Stimulated activated CD4-positive, alpha-beta T cell treated with anti-CD3 and anti-CD28 coated beads, Interleukin-15, amount 100 ng/mL, for 48 hours (primary cell): ENCODE data around the gene MOB2.
A peak's percentile ranks its signal among the peaks of the same experiment; 100 is the strongest.
"Not testable (repeated sequence)": the region's sequence is repeated elsewhere in the genome, so short reads cannot be mapped to it uniquely, and the experiment has no call there.

Experiments used
- DNase-seq, 2 donors: peaks; one replicate each; pipeline ENCODE4 v3.0.0-alpha.2; 2020; ENCODE audit warnings: low read depth in 2 of 2

Gene MOB2

DNA sequence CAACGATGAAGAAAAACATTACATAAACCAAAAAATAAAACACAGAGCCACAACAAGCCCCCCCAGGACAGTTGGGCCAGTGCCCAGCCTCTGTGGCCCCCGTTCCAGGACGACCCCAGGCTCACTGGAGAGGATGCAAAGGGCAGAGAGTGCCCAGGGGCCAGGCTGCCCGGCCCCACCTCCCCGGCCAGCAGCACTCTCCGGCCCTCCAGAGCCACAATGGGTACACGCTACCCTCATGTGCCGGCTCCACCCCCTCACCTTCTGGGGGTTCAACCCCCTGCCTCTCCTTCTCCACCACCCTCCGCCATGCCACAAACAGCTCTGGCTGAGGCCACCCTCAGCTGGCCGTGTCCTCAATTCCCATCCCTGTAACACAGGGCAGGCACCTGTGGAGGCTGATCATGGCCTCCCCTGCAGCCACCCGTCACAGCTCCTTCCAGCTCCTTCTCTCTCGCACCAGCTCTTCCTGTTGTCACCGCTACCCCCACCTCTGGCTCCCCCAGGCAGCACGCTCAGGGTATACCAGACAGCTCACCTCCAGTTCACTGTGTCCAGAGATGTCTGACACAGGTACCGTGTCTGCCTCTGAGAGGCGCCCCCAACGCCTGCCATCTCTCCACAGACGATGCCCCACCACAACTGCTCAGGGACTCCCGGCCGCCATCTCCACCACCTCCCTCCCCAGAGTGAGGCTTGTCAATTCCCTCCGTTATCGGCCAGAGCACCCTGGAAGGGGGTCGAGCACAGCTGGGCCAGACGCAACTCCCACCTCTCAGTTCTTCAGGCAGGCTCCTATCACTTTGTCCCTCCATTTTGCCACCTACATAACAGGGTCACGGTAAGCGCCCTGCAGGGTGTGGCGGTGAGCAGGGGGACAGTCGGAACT, 30.8 kb upstream of the MOB2 start:
- DNase-seq: no peak

DNA sequence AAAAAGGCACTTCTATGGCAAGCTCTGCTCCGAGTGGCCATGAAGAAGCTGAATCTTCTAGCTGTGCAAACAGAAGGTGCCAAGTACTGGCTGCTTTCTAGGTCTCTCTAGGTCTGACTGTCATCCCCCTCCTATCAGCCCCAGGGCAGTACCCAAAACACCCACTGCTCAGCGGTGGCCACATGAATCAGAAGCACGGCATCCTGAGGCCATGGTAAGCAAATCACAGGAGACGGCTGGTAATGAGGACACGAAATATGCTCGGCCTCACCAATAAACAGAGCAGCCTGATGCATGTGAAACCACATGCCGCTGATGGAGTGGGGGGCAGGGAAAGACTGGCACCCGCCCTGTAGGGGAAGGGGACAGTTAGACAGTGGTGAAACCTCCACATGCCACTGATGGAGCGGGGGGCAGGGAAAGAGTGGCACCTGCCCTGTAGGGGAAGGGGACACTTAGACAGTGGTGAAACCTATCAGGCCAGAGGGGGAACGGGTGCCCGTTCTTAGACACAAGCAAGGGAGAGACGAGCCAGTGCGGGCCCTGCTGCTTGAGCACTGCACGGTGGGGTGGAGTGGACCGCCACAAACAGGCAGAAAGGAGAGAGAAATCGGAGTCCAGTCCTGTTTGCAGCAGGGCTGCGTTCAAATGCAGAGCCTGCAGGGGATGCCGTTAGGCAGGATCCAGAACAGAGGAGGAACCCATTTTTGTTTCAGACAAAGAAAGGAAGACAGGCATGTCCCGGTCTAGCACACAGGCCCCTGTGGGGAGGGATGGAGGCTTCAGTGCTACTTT, 29.9 kb upstream of the MOB2 start:
- no peak for DNase-seq

DNA sequence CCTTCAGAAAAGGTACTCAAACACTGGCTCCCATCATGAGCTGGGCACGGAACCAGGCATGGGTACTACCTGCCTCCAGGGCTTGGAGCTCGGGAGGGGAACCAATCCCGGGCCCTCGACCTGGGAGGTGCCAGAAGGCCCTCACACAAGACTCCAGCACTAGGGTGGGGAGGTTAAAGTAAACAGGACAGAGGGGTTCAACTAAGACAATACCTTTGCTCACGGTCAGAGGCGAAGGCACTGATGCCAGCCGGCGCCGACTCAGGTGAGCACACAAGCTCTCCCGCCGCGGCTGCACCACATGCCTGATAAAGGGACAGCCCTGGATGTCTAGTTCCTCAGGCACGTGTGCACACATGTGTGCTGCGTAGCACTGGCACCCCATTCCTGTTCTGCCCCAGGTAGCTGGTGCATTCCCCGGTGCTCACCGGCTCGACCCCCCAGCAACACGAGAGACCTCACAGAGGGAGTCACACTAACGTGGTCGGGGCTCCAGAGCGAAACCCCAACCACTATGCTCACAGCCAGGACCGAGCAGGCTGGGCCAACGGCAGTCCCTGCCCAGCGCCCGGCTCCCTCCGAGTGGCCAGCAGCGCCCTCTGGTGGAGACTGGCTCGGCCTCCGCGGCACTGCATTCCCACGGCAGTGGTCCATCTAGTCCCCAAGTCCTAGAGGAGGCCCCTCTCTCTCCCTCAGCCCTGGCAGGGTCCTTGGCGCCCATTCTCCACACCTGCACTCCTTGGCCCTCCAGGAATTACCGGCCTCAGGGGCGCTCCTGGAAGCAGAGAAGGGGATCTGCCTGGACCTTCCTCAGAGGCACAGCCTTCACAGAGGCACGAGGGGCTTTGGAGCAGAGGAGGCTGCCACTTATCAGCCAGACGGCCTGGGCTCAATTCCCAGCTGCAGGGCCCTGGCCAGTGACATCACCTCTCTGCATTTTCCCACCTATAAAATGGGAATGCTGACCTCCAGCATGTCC, 28.8 kb upstream of the MOB2 start:
- peak; percentile 47 to 70 for DNase-seq

DNA sequence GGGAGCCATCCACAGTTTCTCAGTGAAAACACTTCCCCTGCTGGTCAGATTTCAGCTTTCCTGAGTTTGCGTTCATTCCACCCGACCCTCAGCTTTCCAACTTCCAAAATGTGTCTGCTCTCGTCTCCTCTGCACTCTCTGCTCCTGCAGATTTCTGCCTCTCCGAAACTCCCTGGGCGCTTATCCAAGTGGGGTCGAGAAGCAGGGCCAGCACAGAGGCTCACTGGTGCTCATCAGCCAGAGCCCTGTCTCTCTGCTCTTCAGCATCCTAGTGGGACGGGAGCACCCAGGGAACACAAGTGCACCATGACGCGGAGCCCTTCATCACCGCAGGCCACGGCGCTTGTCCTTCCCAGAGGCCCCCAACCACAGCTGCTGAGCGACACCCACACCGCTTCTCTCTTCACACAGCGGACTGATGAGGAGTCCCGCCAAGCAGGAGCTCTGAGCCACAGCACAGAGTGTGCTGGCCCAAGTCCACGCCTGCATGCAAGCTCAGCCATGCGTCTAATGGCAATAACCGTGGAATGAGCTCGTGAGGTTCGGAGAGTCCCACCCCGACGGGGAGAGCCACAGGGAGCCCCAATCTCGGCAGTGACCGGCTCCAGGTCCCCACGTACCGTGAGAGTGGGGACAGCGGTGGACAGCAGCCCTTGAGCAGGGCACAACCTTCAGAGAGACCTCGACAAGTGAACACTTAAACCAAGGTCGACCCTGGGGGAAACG, 27.9 kb upstream of the MOB2 start:
- no peak for DNase-seq

DNA sequence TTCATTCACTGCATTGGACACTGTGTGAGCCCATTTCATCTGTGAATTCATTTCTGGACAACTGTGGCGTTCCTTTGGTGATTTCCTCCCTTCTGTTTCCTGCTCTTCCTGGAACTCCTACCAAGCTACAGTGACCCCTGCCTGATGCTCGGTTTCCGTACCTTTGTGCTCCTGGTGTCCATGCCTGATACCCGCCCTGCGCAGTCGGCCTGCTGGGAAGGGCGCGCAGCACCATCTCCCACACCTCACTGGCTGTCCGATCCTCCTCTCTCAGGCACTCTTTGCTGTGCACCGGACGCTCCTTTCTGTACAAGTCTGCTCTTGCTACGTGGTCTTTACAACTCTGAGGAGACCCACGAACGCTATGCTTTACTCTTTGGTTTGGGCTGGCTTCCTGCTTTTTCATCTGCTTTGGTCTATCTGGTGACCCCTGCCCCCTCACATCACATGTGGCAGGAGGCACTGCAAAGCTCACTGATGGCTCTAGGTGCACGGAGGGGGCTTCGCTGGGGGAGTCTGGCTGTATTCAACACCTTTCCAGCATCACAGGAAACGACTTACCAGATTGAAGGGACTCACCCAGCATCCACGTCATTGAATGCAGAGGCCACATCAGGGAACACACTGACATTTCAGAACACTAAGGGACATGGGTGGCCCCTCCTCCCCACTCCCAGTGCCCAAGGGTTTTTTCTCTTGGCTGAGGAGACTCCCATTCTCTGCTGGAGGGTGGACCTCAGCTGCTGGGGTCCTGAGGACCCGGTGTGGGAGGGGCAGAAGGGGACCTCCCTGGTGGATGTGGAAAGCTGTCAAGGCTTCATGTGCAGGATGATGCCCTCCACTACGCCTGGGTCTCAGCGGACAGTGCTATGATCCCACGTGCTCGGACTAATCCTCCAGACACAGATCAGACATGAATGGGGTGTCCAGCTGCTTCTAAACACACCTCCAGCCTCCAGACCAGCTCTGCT, 27.0 kb upstream of the MOB2 start:
- DNase-seq: no peak

DNA sequence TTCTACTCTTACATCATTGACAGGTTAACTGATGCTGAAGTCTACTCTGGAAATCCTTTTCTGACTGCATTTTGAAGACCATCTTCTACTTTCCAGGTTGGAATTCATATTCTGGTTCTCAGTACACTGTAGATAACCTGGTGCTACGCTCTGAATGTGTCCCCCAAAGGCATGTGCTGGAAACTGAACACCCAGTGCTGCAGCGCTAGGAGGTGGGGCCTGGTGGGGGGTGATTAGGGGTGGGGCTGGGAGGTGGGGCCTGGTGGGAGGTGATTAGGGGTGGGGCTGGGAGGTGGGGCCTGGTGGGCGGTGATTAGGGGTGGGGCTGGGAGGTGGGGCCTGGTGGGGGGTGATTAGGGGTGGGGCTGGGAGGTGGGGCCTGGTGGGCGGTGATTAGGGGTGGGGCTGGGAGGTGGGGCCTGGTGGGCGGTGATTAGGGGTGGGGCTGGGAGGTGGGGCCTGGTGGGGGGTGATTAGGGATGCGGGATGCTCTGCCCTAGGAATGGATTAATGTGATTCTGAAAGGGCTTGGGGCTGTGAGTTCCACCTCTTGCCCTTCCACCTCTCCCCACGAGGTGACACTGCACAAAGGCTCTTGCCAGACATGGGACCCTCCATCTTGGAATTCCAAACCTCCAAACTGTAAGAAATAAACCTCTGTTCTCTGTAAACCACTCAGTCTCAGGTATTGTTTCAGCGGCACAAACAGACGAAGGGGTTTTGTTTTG, 26.1 kb upstream of the MOB2 start:
- not testable (repeated sequence) for DNase-seq

DNA sequence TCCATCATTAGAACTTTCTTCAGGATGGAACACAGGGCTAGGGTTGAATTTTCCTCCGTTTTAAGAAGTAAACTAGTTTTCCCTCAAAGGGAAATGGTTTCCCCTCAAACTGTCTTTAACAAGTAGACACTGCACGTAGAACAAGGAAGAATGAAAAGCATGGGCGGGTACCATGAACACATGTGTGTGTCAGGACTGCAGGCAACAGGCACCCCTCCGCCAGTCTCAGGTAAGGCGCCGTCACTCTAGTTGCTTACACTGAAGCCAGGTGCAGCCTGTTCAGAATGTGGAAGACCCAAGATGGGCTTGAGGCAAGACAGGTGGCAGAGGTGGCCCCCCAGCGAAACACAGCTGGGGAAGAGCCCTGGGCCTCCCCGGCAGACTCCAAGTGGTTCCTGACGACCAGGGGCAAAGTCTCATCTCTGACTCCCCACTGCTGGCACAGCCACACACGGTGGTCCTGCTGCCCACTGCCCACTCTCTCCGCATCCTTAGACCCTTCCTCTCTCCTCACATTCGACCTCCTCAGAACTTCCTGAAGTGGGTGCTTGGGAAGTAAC, 25.4 kb upstream of the MOB2 start:
- no peak for DNase-seq

DNA sequence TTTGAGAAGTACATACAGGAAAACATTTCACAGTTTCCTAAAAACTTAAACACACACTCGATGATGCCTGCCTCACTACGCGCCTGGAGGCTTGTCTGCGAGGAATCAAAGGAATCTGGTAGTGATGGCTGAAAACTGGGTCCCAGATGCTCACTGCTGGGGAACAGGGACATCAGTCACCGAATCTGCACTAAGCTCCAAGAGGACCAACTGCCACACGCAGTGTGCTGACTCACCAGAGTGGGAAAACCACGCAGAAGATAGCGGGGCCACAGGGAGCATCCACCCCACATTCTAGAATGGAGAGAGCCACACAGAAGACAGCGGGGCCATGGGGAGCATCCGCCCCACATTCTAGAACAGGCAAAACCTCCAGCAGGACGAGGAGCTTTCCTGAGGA, 24.3 kb upstream of the MOB2 start:
- no peak for DNase-seq

DNA sequence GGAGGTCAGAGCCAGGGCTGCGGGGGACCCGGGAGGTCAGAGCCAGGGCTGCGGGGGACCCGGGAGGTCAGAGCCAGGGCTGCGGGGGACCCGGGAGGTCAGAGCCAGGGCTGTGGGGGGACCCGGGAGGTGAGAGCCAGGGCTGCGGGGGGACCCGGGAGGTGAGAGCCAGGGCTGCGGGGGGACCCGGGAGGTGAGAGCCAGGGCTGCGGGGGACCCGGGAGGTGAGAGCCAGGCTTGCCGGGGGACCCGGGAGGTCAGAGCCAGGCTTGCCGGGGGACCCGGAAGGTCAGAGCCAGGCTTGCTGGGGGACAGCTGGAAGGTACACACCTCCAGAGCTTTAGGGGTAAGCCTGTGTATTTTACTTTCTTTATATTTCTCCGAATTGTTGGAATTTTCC, 23.8 kb upstream of the MOB2 start:
- not testable (repeated sequence) for DNase-seq

DNA sequence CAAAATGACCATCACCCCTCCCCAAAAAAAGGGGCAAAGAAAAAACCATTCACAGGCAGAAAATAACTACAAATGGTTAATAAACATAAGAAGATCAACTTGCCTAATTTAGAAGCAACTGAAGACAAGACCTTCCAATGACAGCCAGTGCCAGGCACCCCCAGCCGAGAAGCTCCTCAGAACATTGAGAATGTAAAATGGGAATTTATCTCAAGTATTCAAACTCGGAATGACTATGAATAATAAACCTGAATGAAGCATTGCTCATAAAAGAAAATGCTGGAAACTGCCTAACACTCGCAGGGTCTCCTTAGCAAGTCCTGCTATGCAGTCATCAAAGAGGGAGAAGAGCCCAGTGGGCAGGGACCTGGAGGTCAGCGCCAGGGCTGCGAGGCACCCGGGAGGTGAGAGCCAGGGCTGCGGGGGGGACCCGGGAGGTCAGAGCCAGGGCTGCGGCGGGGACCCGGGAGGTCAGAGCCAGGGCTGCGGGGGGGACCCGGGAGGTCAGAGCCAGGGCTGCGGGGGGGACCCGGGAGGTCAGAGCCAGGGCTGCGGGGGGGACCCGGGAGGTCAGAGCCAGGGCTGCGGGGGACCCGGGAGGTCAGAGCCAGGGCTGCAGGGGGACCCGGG, 23.2 kb upstream of the MOB2 start:
- no peak for DNase-seq

DNA sequence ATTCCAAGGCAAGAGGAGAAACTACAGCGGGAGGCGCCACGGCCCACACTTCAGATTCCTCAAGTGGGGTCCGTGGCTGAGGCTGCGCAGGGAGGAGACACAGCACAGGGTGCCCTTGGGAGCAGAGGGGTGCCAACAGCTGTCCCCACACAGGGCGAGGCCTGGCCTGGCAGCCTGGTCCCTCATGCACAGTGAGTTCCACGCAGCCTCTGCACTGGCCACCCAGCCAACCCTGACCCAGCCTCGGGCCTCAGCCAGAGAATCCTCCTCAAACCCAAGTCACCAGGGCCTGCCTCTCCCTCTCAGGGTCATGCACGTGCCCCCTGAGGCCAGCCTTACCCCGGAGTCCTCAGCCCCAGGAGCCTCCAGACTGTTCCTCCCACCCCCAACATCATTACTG, 22.4 kb upstream of the MOB2 start:
- no peak for DNase-seq

DNA sequence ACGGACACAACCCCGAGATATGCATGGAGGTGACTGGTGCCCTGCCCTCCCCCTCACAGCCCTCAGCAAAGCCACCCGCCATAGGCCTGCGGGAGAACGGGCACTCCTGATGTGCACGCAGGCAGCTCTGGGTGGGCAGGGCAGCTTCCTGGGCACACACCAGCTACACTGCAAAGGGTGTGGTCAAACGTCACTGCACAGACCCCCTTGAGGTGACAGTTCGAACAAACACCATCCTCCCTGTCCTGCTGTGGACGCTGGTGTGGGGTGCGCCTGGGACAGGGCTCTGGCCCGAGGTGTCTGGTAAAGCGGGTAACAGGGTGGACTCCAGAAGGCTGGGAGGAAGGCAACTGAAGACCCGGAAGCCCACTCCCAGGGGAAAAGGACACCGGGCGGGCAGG, 21.9 kb upstream of the MOB2 start:
- DNase-seq: no peak

DNA sequence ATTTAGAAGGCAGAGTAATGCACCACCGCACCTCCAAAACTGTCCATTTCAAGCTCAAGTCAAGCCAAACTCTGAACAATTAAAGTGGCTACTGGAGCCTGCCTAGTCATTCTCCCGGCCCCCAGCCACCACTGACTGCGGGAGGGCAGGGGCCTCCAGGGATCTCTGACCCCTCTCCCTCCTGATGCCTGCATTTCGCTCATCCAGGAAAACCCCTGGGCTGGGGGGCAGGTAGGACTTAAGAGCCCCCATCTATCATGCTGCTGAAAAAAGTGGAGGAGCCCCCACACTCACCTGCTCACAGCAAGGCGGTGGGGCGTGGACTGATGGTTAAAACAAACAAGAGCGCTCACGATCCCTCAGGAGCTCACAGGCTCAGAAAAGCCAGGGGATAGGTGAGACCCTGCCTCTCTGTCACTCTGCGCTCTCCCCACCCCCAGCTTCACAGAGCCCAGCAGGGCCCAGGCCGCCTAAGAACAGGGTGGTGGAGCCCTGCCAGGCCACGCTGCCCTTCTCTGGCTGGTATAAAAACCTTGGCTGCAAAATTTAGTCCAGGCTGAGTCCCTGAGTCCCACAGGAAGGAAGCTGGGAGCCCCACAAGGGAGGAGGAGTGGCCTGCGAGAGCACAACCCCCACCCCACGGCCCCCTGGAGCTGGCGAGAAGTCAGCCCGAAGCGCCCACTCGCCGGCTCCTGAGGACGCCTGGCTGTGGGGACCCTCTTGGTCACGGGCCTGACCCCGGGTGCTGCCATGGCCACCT, 21.0 kb upstream of the MOB2 start:
- no peak for DNase-seq

DNA sequence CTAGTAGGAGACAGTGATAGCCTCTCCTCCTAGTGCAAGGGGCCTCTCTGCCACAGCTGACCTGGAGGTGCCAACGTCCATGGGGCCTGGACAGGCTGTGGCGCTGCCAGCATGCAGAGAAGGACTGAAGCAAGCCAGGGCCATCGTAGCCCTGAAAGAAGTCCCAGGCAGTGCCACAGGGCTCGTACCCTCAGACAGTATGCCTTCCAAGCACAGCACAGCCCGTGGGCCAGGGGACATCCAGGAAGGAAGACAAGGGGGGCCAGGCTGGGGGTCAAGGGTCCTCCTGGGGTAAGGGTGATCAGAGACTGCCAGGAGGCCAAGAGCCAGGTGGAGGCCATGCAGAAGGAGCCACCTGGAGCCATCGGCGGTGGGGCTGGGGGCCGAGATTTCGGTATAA, 20.4 kb upstream of the MOB2 start:
- DNase-seq: no peak

DNA sequence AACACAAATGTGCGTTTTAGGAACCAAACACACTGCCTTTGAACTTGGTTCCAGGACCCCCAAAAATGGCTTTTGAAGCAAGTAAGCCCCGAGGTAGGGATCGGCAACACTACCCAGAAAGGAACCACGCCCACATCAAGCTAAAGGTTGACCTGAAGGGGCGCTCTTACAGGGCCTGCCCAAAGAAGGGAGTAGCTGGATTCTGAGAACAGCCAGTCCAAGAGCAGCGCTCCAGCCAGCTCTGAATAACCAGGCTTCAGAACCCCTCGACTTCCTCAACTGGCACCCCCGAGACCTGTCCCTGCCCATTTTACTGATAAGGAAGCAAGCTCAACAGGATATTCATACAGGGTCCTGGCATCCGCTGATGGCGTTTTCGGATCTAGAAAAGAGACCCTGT, 18.9 kb upstream of the MOB2 start:
- no peak for DNase-seq

DNA sequence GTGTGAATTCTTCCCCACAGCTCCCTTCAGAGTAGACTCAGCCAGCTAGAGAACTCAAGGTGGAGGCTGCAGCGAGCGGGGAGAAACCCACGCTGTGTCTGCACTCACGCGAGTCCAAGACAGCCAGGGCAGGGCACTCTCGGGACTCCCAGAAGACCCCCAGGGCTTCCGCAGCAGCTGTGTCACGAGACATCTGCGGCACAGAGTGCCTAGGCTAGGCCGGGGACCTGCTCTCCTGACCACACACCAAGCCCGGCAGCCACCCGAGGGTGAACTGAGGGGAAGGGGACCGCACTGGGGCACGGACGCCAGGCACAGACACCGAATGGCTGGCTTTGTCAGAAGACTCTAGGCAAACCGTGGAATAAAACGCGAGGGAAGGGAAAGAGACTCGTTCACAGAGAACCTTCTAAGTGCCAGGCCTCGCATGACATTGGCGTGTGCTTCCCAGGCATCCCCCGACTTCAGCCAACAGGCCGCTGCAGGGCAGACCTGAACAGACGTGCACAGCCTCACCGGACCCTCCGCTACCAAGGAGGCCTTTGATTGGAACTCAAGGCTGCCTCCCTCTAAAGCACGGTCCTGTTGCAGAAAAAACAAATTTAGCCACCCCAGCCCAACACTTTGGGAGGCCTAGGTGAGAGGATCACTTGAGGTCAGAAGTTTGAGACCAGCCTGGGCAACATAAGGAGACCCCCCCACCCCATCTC, 18.2 kb upstream of the MOB2 start:
- DNase-seq: no peak

DNA sequence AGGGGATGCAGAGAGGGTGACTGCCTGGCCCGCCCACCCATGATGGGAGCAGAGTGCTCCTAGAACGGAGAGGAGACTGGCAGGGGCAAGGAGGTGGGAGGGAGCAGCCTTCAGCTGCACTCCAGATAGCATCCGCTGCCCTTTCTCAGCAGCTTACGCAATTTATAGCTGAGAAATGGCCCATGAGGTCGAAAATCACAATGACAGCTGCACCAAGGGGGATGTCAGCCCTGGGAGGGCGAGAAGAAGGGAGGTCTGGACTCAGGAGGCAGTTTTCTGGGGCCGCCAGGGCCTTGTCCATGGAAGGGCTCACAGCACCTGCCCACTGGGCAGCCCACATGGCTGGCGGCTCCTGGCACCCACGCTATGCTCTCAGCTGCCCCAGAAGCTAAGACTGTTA, 17.6 kb upstream of the MOB2 start:
- no peak for DNase-seq
